Measurements from ENCODE around the gene LAIR2.

The LAIR2 gene

GRCh38 chr19:54521022-54521859 lies 18.6 kb downstream of the LAIR2 start:
- H3K27ac ChIP-seq, result no peak overlapping the region
- H3K36me3 ChIP-seq (ENCODE audit: insufficient read depth, low read length), result no peaks in the 10 kb centered on the region
- H3K4me3 ChIP-seq, result no peak overlapping the region
- TF ChIP-seq POLR2AphosphoS5 (IDR thresholded peaks at IDR 0.05; ENCODE audit: borderline replicate concordance, low read depth, low read length) (no peak), EZH2 (IDR thresholded peaks at IDR 0.05) (no peak), FOXP2 (optimal IDR thresholded peaks at IDR 0.05; ENCODE audit: control extremely low read depth, extremely low read length, insufficient read depth) (no peak)
- DNase-seq (ENCODE audit: low read depth, low spot score), result no peak
- no peaks in the 10 kb centered on the region for H3K9me3 ChIP-seq (ENCODE audit: low read depth, low read length)
- H3K9ac ChIP-seq (ENCODE audit: insufficient read length), result no peak overlapping the region

GRCh38 chr19:54521860-54522513 lies 19.4 kb downstream of the LAIR2 start:
- H3K4me3 ChIP-seq, result no peak overlapping the region
- TF ChIP-seq EZH2 (IDR thresholded peaks at IDR 0.05), result no peak
- no peak for TF ChIP-seq FOXP2 (optimal IDR thresholded peaks at IDR 0.05; ENCODE audit: control extremely low read depth, extremely low read length, insufficient read depth)
- TF ChIP-seq POLR2AphosphoS5 (IDR thresholded peaks at IDR 0.05; ENCODE audit: borderline replicate concordance, low read depth, low read length), result no peak

GRCh38 chr19:54523403-54523802 lies 20.8 kb downstream of the LAIR2 start:
- Histone ChIP-seq H3K36me3 (ENCODE audit: insufficient read depth, low read length) (no peaks in the 10 kb centered on the region), H3K9me3 (ENCODE audit: low read depth, low read length) (no peaks in the 10 kb centered on the region), H3K9ac (ENCODE audit: insufficient read length) (no peak overlapping the region), H3K27ac (no peak overlapping the region), H3K4me3 (no peak overlapping the region)
- no peak for TF ChIP-seq POLR2AphosphoS5 (IDR thresholded peaks at IDR 0.05; ENCODE audit: borderline replicate concordance, low read depth, low read length)
- TF ChIP-seq FOXP2 (optimal IDR thresholded peaks at IDR 0.05; ENCODE audit: control extremely low read depth, extremely low read length, insufficient read depth), result no peak
- no peak for TF ChIP-seq EZH2 (IDR thresholded peaks at IDR 0.05)
- no peak for DNase-seq (ENCODE audit: low read depth, low spot score)

More at GRCh38 chr19:54521860-54522513, 19.4 kb downstream of the LAIR2 start:
- H3K36me3 ChIP-seq (ENCODE audit: insufficient read depth, low read length), result no peaks in the 10 kb centered on the region
- H3K9ac ChIP-seq (ENCODE audit: insufficient read length), result no peak overlapping the region
- no peak overlapping the region for H3K27ac ChIP-seq
- no peak for DNase-seq (ENCODE audit: low read depth, low spot score)
- H3K9me3 ChIP-seq (ENCODE audit: low read depth, low read length), result no peaks in the 10 kb centered on the region

- H3K4me3 ChIP-seq, result no peak overlapping the region
- TF ChIP-seq POLR2AphosphoS5 (IDR thresholded peaks at IDR 0.05; ENCODE audit: borderline replicate concordance, low read depth, low read length), result no peak
- no peak for TF ChIP-seq EZH2 (IDR thresholded peaks at IDR 0.05)
- TF ChIP-seq FOXP2 (optimal IDR thresholded peaks at IDR 0.05; ENCODE audit: control extremely low read depth, extremely low read length, insufficient read depth), result no peak
- H3K27ac ChIP-seq, result no peak overlapping the region
- DNase-seq (ENCODE audit: low read depth, low spot score), result no peak
- H3K36me3 ChIP-seq (ENCODE audit: insufficient read depth, low read length), result no peaks in the 10 kb centered on the region
- no peaks in the 10 kb centered on the region for H3K9me3 ChIP-seq (ENCODE audit: low read depth, low read length)
- no peak overlapping the region for H3K9ac ChIP-seq (ENCODE audit: insufficient read length)
Observed at GRCh38 chr19:54525636-54526035, 23.0 kb downstream of the LAIR2 start.

- Histone ChIP-seq H3K27ac (no peak overlapping the region), H3K9ac (ENCODE audit: insufficient read length) (no peak overlapping the region), H3K4me3 (no peak overlapping the region), H3K36me3 (ENCODE audit: insufficient read depth, low read length) (no peaks in the 10 kb centered on the region), H3K9me3 (ENCODE audit: low read depth, low read length) (no peaks in the 10 kb centered on the region)
- no peak for TF ChIP-seq POLR2AphosphoS5 (IDR thresholded peaks at IDR 0.05; ENCODE audit: borderline replicate concordance, low read depth, low read length)
- no peak for TF ChIP-seq EZH2 (IDR thresholded peaks at IDR 0.05)
- TF ChIP-seq FOXP2 (optimal IDR thresholded peaks at IDR 0.05; ENCODE audit: control extremely low read depth, extremely low read length, insufficient read depth), result no peak
- no peak for DNase-seq (ENCODE audit: low read depth, low spot score)
Observed at GRCh38 chr19:54526972-54527371, 24.3 kb downstream of the LAIR2 start.

GRCh38 chr19:54530866-54531265 lies 28.2 kb downstream of the LAIR2 start:
- no peak for DNase-seq (ENCODE audit: low read depth, low spot score)
- TF ChIP-seq EZH2 (IDR thresholded peaks at IDR 0.05) (no peak), POLR2AphosphoS5 (IDR thresholded peaks at IDR 0.05; ENCODE audit: borderline replicate concordance, low read depth, low read length) (no peak), FOXP2 (optimal IDR thresholded peaks at IDR 0.05; ENCODE audit: control extremely low read depth, extremely low read length, insufficient read depth) (no peak)
- no peak overlapping the region for H3K27ac ChIP-seq

GRCh38 chr19:54532528-54532927 lies 29.9 kb downstream of the LAIR2 start:
- Histone ChIP-seq H3K36me3 (ENCODE audit: insufficient read depth, low read length) (no peaks in the 10 kb centered on the region), H3K27ac (no peak overlapping the region), H3K9me3 (ENCODE audit: low read depth, low read length) (no peaks in the 10 kb centered on the region), H3K9ac (ENCODE audit: insufficient read length) (no peak overlapping the region), H3K4me3 (no peak overlapping the region)
- no peak for DNase-seq (ENCODE audit: low read depth, low spot score)
- TF ChIP-seq FOXP2 (optimal IDR thresholded peaks at IDR 0.05; ENCODE audit: control extremely low read depth, extremely low read length, insufficient read depth) (no peak), EZH2 (IDR thresholded peaks at IDR 0.05) (no peak), POLR2AphosphoS5 (IDR thresholded peaks at IDR 0.05; ENCODE audit: borderline replicate concordance, low read depth, low read length) (no peak)

More at GRCh38 chr19:54530866-54531265, 28.2 kb downstream of the LAIR2 start:
- Histone ChIP-seq H3K9me3 (ENCODE audit: low read depth, low read length) (no peaks in the 10 kb centered on the region), H3K36me3 (ENCODE audit: insufficient read depth, low read length) (no peaks in the 10 kb centered on the region), H3K4me3 (no peak overlapping the region), H3K9ac (ENCODE audit: insufficient read length) (no peak overlapping the region)

- Histone ChIP-seq H3K4me3 (no peak overlapping the region), H3K36me3 (ENCODE audit: insufficient read depth, low read length) (no peaks in the 10 kb centered on the region), H3K27ac (no peak overlapping the region), H3K9ac (ENCODE audit: insufficient read length) (no peak overlapping the region), H3K9me3 (ENCODE audit: low read depth, low read length) (no peaks in the 10 kb centered on the region)
- no peak for TF ChIP-seq EZH2 (IDR thresholded peaks at IDR 0.05)
- TF ChIP-seq FOXP2 (optimal IDR thresholded peaks at IDR 0.05; ENCODE audit: control extremely low read depth, extremely low read length, insufficient read depth), result no peak
- TF ChIP-seq POLR2AphosphoS5 (IDR thresholded peaks at IDR 0.05; ENCODE audit: borderline replicate concordance, low read depth, low read length), result no peak
- DNase-seq (ENCODE audit: low read depth, low spot score), result no peak
Observed at GRCh38 chr19:54533476-54533875, 30.8 kb downstream of the LAIR2 start.

All from SK-N-MC (cell line).